ENCODE data around the gene MRPL4. TPM values are rescaled to one million over a fixed set of nuclear protein-coding genes. Genes with fewer than 3 reads are reported as not detected.

MRPL4 gene
- polyA plus RNA-seq, 1 of the 3 experiments (the other 2 are of a cell fraction) = 110 TPM

GRCh38 chr19:10293637-10294367, 41.8 kb downstream of the MRPL4 start (continued):
- TF ChIP-seq NRF1 (IDR thresholded peaks at IDR 0.05; ENCODE audit: low read depth, low read length) (no peak), USF1 (IDR thresholded peaks at IDR 0.05; ENCODE audit: borderline replicate concordance, low read depth) (no peak), IRF3 (IDR thresholded peaks at IDR 0.05; ENCODE audit: low read depth, low read length) (no peak), RAD21 (IDR thresholded peaks at IDR 0.05; ENCODE audit: low read length) (no peak), GABPA (IDR thresholded peaks at IDR 0.05; ENCODE audit: low read depth) (no peak), SMC3 (IDR thresholded peaks at IDR 0.05; ENCODE audit: low read depth, low read length) (no peak)

GRCh38 chr19:10294368-10294697, 42.3 kb downstream of the MRPL4 start:
- H3K4me3 ChIP-seq (ENCODE audit: low read depth in 2 of 2, low read length in 1 of 2) = no peak overlapping the region
- 47% methylated on average over 8 of the region's 25 CpGs for WGBS (ENCODE audit: low lambda C conversion rate)
- H3K9me2 ChIP-seq = no peaks in the 10 kb centered on the region
- ChIA-PET POLR2A (no interaction called here), CTCF (interaction anchor here (0.8 to 0.9 kb wide), 2 partner anchors 16 to 122 kb away, joined by 3 to 4 read pairs; partner anchors contain the start of gene ZGLP1)
- H3K4me2 ChIP-seq = no peak overlapping the region
- H4K20me1 ChIP-seq (ENCODE audit: insufficient read depth) = no peaks in the 10 kb centered on the region
- H3K79me2 ChIP-seq (ENCODE audit: insufficient read depth) = no peaks in the 10 kb centered on the region
- DNase-seq = no peak
- no peak overlapping the region for H3K9ac ChIP-seq
- H2AFZ ChIP-seq (ENCODE audit: low read depth) = no peak overlapping the region
- H3K4me1 ChIP-seq (ENCODE audit: control insufficient read depth in 1 of 2, insufficient read depth in 2 of 2, low read depth in 1 of 2, low read length in 1 of 2) = peaks cover 0 to 32% of the 10 kb centered on the region in 2 experiments; a peak in 1 of 4 replicates
- H3F3A ChIP-seq (replicated peaks; ENCODE audit: insufficient read depth) = no peaks in the 10 kb centered on the region
- no peaks in the 10 kb centered on the region for H3K36me3 ChIP-seq (replicated peaks in 1 of 2; ENCODE audit: control insufficient read depth in 1 of 2, insufficient read depth in 2 of 2, low read length in 1 of 2)
- no peaks in the 10 kb centered on the region for H3K9me3 ChIP-seq
- no peak overlapping the region for H3K27ac ChIP-seq (ENCODE audit: low read depth in 2 of 2, low read length in 1 of 2)
- TF ChIP-seq GATA2 (CRISPR knock-in tag; IDR thresholded peaks at IDR 0.05) (no peak), YY1 (IDR thresholded peaks at IDR 0.05; ENCODE audit: low read depth) (no peak), EP300 (IDR thresholded peaks at IDR 0.05; ENCODE audit: borderline replicate concordance in 1 of 2, low read depth in 1 of 2, low read length in 1 of 2) (no peak), MXI1 (IDR thresholded peaks at IDR 0.05; ENCODE audit: low read depth, low read length) (no peak), FOXM1 (IDR thresholded peaks at IDR 0.05; ENCODE audit: low read depth) (no peak), CTCF (IDR thresholded peaks at IDR 0.05) (no peak), SMC3 (IDR thresholded peaks at IDR 0.05; ENCODE audit: low read depth, low read length) (no peak), ELF1 (IDR thresholded peaks at IDR 0.05) (no peak)
- no peaks in the 10 kb centered on the region for H3K27me3 ChIP-seq (ENCODE audit: insufficient read depth)
